SU-DHL-6 (cell line): ENCODE results near the gene DDIT3.

Experiments
- H2AFZ ChIP-seq: fragments of 200-600 bp; sonication (generic); 2 replicates; pipeline ENCODE4 v1.6.1; 2014; ENCODE audit warnings: low read depth, mild to moderate bottlenecking, moderate library complexity, mixed read lengths, antibody characterized with exemption, low read length; ENCODE audit not compliant: severe bottlenecking
- H3F3A ChIP-seq: fragments of 200-600 bp; shearing (Covaris generic); 2 replicates; pipeline ENCODE4 v1.6.0; 2016; ENCODE audit warnings: antibody characterized with exemption, mild to moderate bottlenecking; ENCODE audit not compliant: insufficient read depth
- H3K27ac ChIP-seq: fragments of 200-600 bp; sonication (generic); 2 replicates; pipeline ENCODE4 v1.5.1; 2016; ENCODE audit warnings: low read depth, mild to moderate bottlenecking, low read length, moderate library complexity, mixed read lengths
- H3K27me3 ChIP-seq: fragments of 200-600 bp; sonication (generic), shearing (Covaris generic); 2 replicates; pipeline ENCODE4 v1.6.0; 2014; ENCODE audit warnings: mild to moderate bottlenecking, low read length
- H3K36me3 ChIP-seq: fragments of 200-600 bp; sonication (generic); 2 replicates; pipeline ENCODE4 v1.6.1; 2014; ENCODE audit warnings: mild to moderate bottlenecking, low read length, mixed read lengths
- H3K4me2 ChIP-seq: fragments of 300-600, 200-600 bp; shearing (Covaris generic), sonication (generic); 2 replicates; pipeline ENCODE4 v1.6.0; 2014; ENCODE audit warnings: low read length, low read depth, mild to moderate bottlenecking; ENCODE audit not compliant: poor library complexity, severe bottlenecking
- H3K4me3 ChIP-seq: fragments of 200-600 bp; sonication (generic); 2 replicates; pipeline ENCODE4 v1.5.1; 2014; ENCODE audit warnings: antibody characterized with exemption, low read length, mild to moderate bottlenecking, mixed read lengths; ENCODE audit not compliant: insufficient read depth, poor library complexity, severe bottlenecking
- H3K79me2 ChIP-seq: fragments of 200-600 bp; sonication (generic); 2 replicates; pipeline ENCODE4 v1.6.1; 2014; ENCODE audit warnings: mild to moderate bottlenecking, low read length, moderate library complexity; ENCODE audit not compliant: insufficient read depth
- H3K9ac ChIP-seq: fragments of 200-600 bp; sonication (generic); 2 replicates; pipeline ENCODE4 v1.7.0; 2014; ENCODE audit warnings: mild to moderate bottlenecking, low read length
- H3K9me2 ChIP-seq: fragments of 200-600 bp; sonication (generic); replicated peaks from 2 replicates; pipeline ENCODE4 v1.6.1; 2014; ENCODE audit warnings: low read length; ENCODE audit not compliant: insufficient read depth
- H3K9me3 ChIP-seq: fragments of 200-600 bp; sonication (generic); 2 replicates; pipeline ENCODE4 v1.6.1; 2014; ENCODE audit warnings: low read length, mixed read lengths; ENCODE audit not compliant: insufficient read depth
- H4K20me1 ChIP-seq: fragments of 200-600 bp; sonication (generic); 2 replicates; pipeline ENCODE4 v1.6.1; 2014; ENCODE audit warnings: low read depth, mild to moderate bottlenecking, antibody characterized with exemption, low read length, moderate library complexity, mixed read lengths
- EZH2phosphoT487 ChIP-seq: fragments of 200-600 bp; sonication (generic), shearing (Covaris generic); conservative IDR thresholded peaks from 2 replicates; pipeline ENCODE4 v1.6.1; 2018; ENCODE audit warnings: mild to moderate bottlenecking, antibody characterized with exemption, low read length, moderate library complexity, mixed read lengths
- TF ChIP-seq, protein P1 (sequence below): fragments of 200-600 bp; sonication (generic); IDR thresholded peaks from one replicate; pipeline ENCODE4 v1.5.1; 2017; ENCODE audit warnings: antibody characterized with exemption, mild to moderate bottlenecking, low read length, moderate library complexity; ENCODE audit not compliant: insufficient read depth, poor library complexity, severe bottlenecking

The DDIT3 gene

DNA sequence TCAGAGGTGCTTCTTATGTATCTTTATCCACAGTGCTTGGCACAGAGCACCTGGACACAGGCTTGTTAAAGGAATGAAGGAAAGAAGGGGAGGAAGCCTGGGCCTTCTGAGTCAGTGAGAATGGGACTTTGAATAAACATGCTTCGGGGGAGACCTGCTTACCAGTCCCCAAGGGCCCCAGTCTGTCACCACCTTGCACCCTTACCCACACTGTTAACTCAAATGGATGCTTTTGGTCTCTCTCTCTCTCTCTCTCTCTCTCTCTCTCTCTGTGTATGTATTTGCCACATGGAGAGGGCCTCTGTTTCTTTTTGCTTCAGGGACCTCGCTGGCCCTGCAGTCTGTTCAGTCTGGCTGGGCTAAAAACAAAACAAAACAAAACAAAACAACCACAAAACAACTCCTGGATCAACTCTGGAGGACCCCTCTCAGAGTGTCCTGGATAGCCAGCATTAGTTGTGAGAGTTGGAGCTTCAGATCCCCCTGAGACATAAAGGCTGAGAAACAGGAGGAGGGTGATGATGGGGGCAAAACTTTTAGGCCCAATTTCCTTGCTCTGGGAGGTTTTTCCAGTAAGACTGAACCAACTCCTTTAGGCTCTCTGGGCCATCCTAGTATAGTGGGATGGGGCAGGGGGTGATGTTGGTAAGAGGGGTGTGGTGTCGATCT, 31.5 kb upstream of the DDIT3 start:
- no peak overlapping the region for H3K9ac ChIP-seq
- H3K9me2 ChIP-seq = no peaks in the 10 kb centered on the region
- H3K4me2 ChIP-seq = no peak overlapping the region
- no peak for TF ChIP-seq EZH2phosphoT487
- TF ChIP-seq, protein P1, sequence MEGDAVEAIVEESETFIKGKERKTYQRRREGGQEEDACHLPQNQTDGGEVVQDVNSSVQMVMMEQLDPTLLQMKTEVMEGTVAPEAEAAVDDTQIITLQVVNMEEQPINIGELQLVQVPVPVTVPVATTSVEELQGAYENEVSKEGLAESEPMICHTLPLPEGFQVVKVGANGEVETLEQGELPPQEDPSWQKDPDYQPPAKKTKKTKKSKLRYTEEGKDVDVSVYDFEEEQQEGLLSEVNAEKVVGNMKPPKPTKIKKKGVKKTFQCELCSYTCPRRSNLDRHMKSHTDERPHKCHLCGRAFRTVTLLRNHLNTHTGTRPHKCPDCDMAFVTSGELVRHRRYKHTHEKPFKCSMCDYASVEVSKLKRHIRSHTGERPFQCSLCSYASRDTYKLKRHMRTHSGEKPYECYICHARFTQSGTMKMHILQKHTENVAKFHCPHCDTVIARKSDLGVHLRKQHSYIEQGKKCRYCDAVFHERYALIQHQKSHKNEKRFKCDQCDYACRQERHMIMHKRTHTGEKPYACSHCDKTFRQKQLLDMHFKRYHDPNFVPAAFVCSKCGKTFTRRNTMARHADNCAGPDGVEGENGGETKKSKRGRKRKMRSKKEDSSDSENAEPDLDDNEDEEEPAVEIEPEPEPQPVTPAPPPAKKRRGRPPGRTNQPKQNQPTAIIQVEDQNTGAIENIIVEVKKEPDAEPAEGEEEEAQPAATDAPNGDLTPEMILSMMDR = no peak
- H3K36me3 ChIP-seq = no peaks in the 10 kb centered on the region
- H3K27me3 ChIP-seq = no peaks in the 10 kb centered on the region
- H3K27ac ChIP-seq = no peak overlapping the region
- peaks cover 2% of the 10 kb centered on the region; the same call in 1 of the 2 replicates for H3K79me2 ChIP-seq
- H2AFZ ChIP-seq = no peak overlapping the region
- H3K4me3 ChIP-seq = no peak overlapping the region
- H3K9me3 ChIP-seq = no peaks in the 10 kb centered on the region
- no peaks in the 10 kb centered on the region for H4K20me1 ChIP-seq
- H3F3A ChIP-seq = no peaks in the 10 kb centered on the region

DNA sequence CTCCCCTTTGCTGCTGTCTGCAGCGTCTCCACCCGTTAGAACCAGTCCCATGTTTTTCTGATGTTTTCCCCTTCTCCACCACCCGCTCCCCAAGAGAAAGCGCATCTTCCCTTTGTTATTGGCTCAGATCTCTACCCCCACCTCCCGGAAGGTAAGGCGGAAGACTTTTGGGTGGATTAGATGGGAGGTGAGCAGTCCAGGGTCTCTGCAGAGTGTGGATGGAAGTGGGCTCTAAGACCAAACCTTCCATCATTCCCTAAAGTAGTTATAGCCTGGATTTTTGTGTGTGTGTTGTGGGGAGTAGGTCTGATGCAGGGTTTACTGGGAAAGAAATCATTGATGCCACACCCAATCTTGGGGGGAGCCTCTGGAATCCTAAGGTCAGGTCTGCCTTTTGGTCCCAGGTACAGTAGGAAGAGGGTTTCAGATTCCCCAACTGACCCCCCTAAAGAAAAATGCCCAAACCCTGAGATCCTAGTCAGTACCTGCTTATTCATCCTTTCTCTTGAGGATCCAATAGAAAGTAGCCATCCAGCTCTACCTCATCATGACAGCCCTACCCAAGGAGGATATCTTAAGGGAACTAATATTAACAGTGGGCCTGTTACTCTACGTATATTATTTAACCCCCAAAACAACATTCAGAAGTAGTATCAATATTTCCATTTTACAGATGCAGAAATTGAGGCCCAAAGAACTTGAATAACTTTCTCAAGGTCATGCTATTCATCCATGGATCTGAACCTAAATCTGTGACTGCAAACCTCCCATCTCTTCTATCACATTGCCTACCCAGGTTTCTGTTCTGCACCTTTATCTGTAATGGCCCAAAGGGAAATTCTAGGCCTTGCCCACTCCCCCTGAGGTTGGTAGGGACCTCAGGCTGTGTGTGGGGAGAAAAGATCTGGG, 30.6 kb upstream of the DDIT3 start:
- Histone ChIP-seq H2AFZ (no peak overlapping the region), H3K27ac (no peak overlapping the region), H3K36me3 (no peaks in the 10 kb centered on the region), H3K79me2 (peaks cover 11% of the 10 kb centered on the region; the same call in 1 of the 2 replicates), H3K9ac (no peak overlapping the region), H3F3A (no peaks in the 10 kb centered on the region), H3K4me3 (no peak overlapping the region), H3K27me3 (no peaks in the 10 kb centered on the region), H3K4me2 (no peak overlapping the region), H3K9me3 (no peaks in the 10 kb centered on the region), H4K20me1 (no peaks in the 10 kb centered on the region), H3K9me2 (no peaks in the 10 kb centered on the region)
- TF ChIP-seq, protein P1 = no peak
- no peak for TF ChIP-seq EZH2phosphoT487

DNA sequence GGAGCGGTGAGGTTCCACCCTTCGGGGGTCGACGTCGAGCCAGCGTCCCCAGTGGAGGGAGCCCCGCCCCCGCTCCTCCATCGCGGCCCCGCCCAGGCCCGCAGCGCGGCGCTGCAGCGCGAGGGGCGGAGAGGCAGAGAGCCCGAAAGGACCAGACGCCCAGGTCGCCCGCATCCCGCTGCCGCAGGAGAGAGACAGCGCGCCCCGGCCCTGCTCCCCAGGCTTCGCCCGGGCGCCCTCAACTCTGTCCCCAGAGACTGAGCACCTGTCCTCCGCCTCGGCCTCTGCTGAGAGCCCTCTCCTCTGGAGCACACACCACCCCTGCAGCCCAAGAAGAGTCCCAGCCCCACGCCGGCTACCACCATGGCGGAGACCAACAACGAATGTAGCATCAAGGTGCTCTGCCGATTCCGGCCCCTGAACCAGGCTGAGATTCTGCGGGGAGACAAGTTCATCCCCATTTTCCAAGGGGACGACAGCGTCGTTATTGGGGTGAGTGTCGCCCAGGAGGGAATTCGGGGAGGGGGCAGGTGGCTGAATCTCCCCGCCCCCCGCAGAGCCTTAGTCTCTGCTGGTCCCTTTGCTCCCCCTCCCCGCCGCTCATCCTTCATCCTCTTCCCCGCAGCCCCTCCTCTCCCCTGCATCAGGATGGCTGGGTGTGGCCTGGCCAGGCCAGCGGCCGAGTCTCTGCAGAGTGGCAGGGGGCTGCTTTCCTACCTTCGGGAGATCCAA, 29.8 kb upstream of the DDIT3 start, which contains the start of gene KIF5A:
KIF5A (plus strand) TSS at position 136 of the 732 bp plus-strand sequence; CDS start at position 364, 228 bp downstream.
- H2AFZ ChIP-seq = peak within 1 kb of the TSS; percentile 47
- peaks cover 19% of the 10 kb centered on the region; the same call in 1 of the 2 replicates for H3K79me2 ChIP-seq
- peak within 1 kb of the TSS; percentile 23; the same call in 1 of the 2 replicates for H3K9ac ChIP-seq
- peak within 1 kb of the TSS; percentile 10 for H3K4me3 ChIP-seq
- peak within 1 kb of the TSS; percentile 52 for H3K4me2 ChIP-seq
- H3K9me3 ChIP-seq = no peaks in the 10 kb centered on the region
- no peaks in the 10 kb centered on the region for H3F3A ChIP-seq
- H3K9me2 ChIP-seq = no peaks in the 10 kb centered on the region
- H3K27ac ChIP-seq = no peak within 1 kb of the TSS
- no peaks in the 10 kb centered on the region for H3K36me3 ChIP-seq
- no peaks in the 10 kb centered on the region for H3K27me3 ChIP-seq
- TF ChIP-seq, protein P1 = no peak
- TF ChIP-seq EZH2phosphoT487 = no peak
- no peaks in the 10 kb centered on the region for H4K20me1 ChIP-seq
